C4-2B (cell line): ENCODE data around the gene SPATA16.

ENCODE experiments used
- CTCF ChIP-seq: fragments of 450-650 bp; conservative IDR thresholded peaks from 2 replicates; pipeline ENCODE4 v1.5.1; 2017; ENCODE audit warnings: mild to moderate bottlenecking
- ZFX ChIP-seq: fragments of 450-650 bp; IDR thresholded peaks from 2 replicates; pipeline ENCODE4 v1.6.1; 2017

- TF ChIP-seq CTCF, result no peak
- TF ChIP-seq ZFX, result no peak
Measured at GRCh38 chr3:173092038-173092437, 49.0 kb downstream of the SPATA16 start.
